RWPE2 (cell line): Measurements from ENCODE around the gene KCNJ16.

Source experiments
- ATAC-seq: fragments of 200-7000 bp; cut with Tn5 transposase; 3 replicates; pipeline ENCODE4 v1.9.1; 2021; ENCODE audit warnings: low read depth
- DNase-seq: peaks from one replicate; pipeline ENCODE4 v3.0.0-alpha.2; 2020; ENCODE audit warnings: low spot score
- H3K27ac ChIP-seq: fragments of 450-650 bp; 2 replicates; pipeline ENCODE4 v1.5.1; 2017; ENCODE audit warnings: mild to moderate bottlenecking; ENCODE audit not compliant: poor library complexity, severe bottlenecking
- H3K27me3 ChIP-seq: fragments of 250-450 bp; sonication (Bioruptor Pico); 2 replicates; pipeline ENCODE4 v1.5.1; 2021; ENCODE audit warnings: mild to moderate bottlenecking, moderate library complexity; ENCODE audit not compliant: insufficient read depth, poor library complexity, severe bottlenecking
- H3K36me3 ChIP-seq: fragments of 250-450 bp; sonication (Bioruptor Pico); 2 replicates; pipeline ENCODE4 v1.5.1; 2020; ENCODE audit warnings: low read depth, mild to moderate bottlenecking, moderate library complexity
- H3K4me1 ChIP-seq: fragments of 250-450 bp; sonication (Bioruptor Pico); 2 replicates; pipeline ENCODE4 v1.5.1; 2021; ENCODE audit warnings: mild to moderate bottlenecking, moderate library complexity; ENCODE audit not compliant: insufficient read depth, poor library complexity, severe bottlenecking
- H3K4me3 ChIP-seq: fragments of 250-450 bp; sonication (Bioruptor Pico); 2 replicates; pipeline ENCODE4 v1.5.1; 2021; ENCODE audit warnings: mild to moderate bottlenecking, moderate library complexity; ENCODE audit not compliant: severe bottlenecking
- H3K9me3 ChIP-seq: fragments of 250-450 bp; sonication (Bioruptor Pico); 2 replicates; pipeline ENCODE4 v1.5.1; 2021; ENCODE audit warnings: mild to moderate bottlenecking, moderate library complexity; ENCODE audit not compliant: severe bottlenecking
- TF ChIP-seq, protein P1 (sequence below): fragments of 450-650 bp; IDR thresholded peaks from one replicate; pipeline ENCODE4 v1.5.1; 2017; ENCODE audit warnings: mild to moderate bottlenecking, moderate library complexity; ENCODE audit not compliant: poor library complexity, severe bottlenecking

The KCNJ16 gene

DNA sequence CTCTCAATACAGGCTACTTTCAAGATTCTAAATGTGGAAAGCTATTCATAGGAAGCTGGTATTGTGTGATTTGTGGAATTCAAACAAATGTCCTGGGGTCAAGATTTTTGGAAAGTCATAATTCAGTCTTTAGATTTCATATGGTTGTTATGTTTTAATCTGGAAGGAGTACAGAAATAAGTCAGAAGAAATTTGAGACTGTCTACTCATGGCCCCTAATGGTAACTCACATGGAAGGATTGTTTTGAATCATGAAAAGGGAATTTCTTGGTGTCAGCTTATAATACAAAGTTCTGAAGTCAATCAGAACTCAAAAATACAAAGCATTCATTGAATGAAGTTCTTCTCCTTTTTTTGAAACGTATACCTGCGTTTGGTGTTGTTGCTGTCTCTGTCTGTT, 97.4 kb downstream of the KCNJ16 start:
- Histone ChIP-seq H3K9me3 (no peaks in the 10 kb centered on the region), H3K4me1 (peaks cover 10% of the 10 kb centered on the region), H3K4me3 (no peak overlapping the region), H3K27me3 (peaks cover 34% of the 10 kb centered on the region), H3K27ac (no peak overlapping the region), H3K36me3 (no peaks in the 10 kb centered on the region)
- ATAC-seq: no peak
- TF ChIP-seq, protein P1, sequence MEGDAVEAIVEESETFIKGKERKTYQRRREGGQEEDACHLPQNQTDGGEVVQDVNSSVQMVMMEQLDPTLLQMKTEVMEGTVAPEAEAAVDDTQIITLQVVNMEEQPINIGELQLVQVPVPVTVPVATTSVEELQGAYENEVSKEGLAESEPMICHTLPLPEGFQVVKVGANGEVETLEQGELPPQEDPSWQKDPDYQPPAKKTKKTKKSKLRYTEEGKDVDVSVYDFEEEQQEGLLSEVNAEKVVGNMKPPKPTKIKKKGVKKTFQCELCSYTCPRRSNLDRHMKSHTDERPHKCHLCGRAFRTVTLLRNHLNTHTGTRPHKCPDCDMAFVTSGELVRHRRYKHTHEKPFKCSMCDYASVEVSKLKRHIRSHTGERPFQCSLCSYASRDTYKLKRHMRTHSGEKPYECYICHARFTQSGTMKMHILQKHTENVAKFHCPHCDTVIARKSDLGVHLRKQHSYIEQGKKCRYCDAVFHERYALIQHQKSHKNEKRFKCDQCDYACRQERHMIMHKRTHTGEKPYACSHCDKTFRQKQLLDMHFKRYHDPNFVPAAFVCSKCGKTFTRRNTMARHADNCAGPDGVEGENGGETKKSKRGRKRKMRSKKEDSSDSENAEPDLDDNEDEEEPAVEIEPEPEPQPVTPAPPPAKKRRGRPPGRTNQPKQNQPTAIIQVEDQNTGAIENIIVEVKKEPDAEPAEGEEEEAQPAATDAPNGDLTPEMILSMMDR: no peak
- DNase-seq: no peak

DNA sequence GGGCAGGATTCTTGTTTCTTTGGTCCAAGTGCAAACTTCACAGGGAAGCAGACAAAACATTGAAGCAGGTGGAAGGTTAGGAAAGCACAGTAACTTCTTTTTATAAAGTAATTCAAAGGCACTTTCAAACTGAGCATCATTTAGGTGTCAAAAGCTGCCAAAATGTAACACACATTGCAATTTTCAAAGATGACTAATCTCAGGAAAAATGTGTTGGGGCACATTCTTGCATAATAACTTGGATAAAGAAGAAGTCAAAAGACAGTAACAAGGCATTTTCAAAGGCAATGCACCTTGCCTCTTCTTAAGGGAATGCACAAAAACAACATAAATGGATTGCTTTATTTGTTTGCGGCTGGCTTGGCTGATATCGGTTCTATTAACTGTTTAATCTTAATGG, 97.9 kb downstream of the KCNJ16 start:
- peaks cover 10% of the 10 kb centered on the region for H3K4me1 ChIP-seq

DNA sequence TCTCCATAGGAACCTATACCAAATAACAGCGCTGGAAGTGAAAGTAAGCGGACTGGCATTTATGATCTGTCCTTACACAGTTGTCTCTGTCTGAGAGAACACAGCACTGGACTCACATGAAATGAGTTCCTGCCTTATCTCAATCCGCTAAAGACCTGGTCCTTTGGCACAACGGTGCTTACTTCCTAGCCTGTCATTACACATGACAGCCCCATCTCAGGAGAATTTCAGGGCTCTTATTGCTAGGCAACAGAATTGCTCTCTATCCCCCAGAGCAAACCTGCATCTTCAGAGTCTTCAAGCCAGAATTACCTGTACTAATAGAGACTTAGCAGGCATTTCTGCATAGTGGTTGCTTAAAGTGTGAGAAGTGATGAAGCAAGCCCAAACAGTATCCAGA, 98.7 kb downstream of the KCNJ16 start:
- ATAC-seq (no peak), DNase-seq (no peak)
- Histone ChIP-seq H3K4me1 (peaks cover 10% of the 10 kb centered on the region), H3K27me3 (peaks cover 25% of the 10 kb centered on the region), H3K36me3 (no peaks in the 10 kb centered on the region), H3K4me3 (no peak overlapping the region), H3K27ac (no peak overlapping the region), H3K9me3 (no peaks in the 10 kb centered on the region)
- TF ChIP-seq, protein P1: no peak

More for the DNA sequence above, 97.9 kb downstream of the KCNJ16 start:
- Histone ChIP-seq H3K27me3 (peaks cover 31% of the 10 kb centered on the region), H3K27ac (no peak overlapping the region), H3K36me3 (no peaks in the 10 kb centered on the region), H3K9me3 (no peaks in the 10 kb centered on the region), H3K4me3 (no peak overlapping the region)
- DNase-seq: no peak
- TF ChIP-seq, protein P1: no peak
- ATAC-seq: no peak

DNA sequence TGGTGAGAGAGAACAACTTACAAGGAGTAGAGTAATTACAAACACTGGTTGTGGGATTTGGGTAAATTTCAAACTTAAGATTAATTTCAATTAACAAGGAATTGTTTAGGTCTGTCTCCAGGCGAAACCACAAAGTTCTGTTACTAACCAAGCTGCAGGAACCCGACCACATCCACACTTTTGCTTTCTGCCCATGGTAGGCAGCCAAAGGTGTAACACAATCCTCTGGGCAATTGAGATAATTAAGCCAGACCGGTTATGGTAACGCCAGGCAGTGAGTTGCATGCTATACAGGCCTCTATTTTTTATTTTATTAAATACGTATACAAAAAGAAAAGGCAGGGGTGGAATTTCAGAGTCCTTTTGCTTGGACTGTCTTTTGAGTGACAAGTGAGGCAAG, 106.4 kb downstream of the KCNJ16 start:
- Histone ChIP-seq H3K4me1 (peaks cover 26% of the 10 kb centered on the region), H3K4me3 (no peak overlapping the region), H3K27me3 (no peaks in the 10 kb centered on the region), H3K9me3 (no peaks in the 10 kb centered on the region), H3K36me3 (no peaks in the 10 kb centered on the region), H3K27ac (no peak overlapping the region)
- TF ChIP-seq, protein P1: no peak
- DNase-seq (no peak), ATAC-seq (no peak)

DNA sequence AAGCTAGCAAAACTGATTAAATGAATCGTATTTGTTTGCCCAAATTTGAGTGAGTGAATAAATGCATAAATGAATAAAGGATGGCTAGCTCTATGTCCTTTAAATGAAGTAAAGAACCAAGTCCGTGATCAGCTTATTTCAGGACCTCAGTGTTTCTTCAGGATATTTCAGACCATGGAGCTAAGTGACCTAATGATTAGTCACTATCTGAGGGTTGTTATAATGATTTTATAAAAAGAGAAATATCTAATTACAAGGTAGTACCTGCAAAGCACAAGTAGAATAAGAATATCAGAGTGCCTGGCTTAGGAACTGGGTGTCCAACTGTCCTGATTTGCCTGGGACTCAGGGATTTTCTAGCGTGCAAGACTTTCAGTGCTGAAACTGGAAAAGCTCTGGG, 106.8 kb downstream of the KCNJ16 start:
- H3K4me3 ChIP-seq: no peak overlapping the region
- DNase-seq: no peak

More for the DNA sequence above, 106.8 kb downstream of the KCNJ16 start:
- TF ChIP-seq, protein P1: no peak
- Histone ChIP-seq H3K9me3 (no peaks in the 10 kb centered on the region), H3K27me3 (no peaks in the 10 kb centered on the region), H3K36me3 (no peaks in the 10 kb centered on the region), H3K27ac (no peak overlapping the region), H3K4me1 (peaks cover 26% of the 10 kb centered on the region)
- ATAC-seq: peak; percentile 69
